ENCODE results near the gene RNF145. TPM values are rescaled to one million over a fixed set of nuclear protein-coding genes. Genes with fewer than 3 reads are reported as not detected.

RNF145 gene
- total RNA-seq, 2 experiments from 2014 or later = 77.5 to 87.5 TPM

- no peak for ATAC-seq
- Mint-ChIP-seq H3K27ac (peak overlapping the region; percentile 7), H3K4me1 (ENCODE audit: low read depth) (no peaks in the 10 kb centered on the region), H3K27me3 (no peaks in the 10 kb centered on the region), H3K36me3 (ENCODE audit: low read depth) (no peaks in the 10 kb centered on the region), H3K4me3 (no peak overlapping the region), H3K9me3 (no peaks in the 10 kb centered on the region)
- TF ChIP-seq CTCF (IDR thresholded peaks at IDR 0.05) = no peak
- POLR2A ChIA-PET = no interaction called here
- DNase-seq = no peak
- intact Hi-C loops (cut with micrococcal nuclease) = no loop called here
- CTCF ChIA-PET = interaction anchor here (0.8 kb wide), 1 partner anchor 67 kb away, joined by 3 read pairs; no protein-coding TSS in a partner anchor
Observed at GRCh38 chr5:159223469-159223868, 14.1 kb upstream of the RNF145 start.

GRCh38 chr5:159220206-159220605 is 10.9 kb upstream of the RNF145 start:
- Mint-ChIP-seq H3K27ac (no peak overlapping the region), H3K9me3 (peaks cover 2% of the 10 kb centered on the region), H3K4me3 (no peak overlapping the region), H3K4me1 (ENCODE audit: low read depth) (peaks cover 6% of the 10 kb centered on the region), H3K36me3 (ENCODE audit: low read depth) (no peaks in the 10 kb centered on the region), H3K27me3 (no peaks in the 10 kb centered on the region)
- intact Hi-C loops (cut with micrococcal nuclease) = no loop called here
- ATAC-seq = no peak
- POLR2A ChIA-PET = no interaction called here
- TF ChIP-seq CTCF (IDR thresholded peaks at IDR 0.05) = no peak
- DNase-seq = no peak
- CTCF ChIA-PET = interaction anchor here (1.5 kb wide), 1 partner anchor 63 kb away, joined by 4 read pairs; no protein-coding TSS in a partner anchor

GRCh38 chr5:159218595-159219023 is 9.3 kb upstream of the RNF145 start:
- peaks cover 2% of the 10 kb centered on the region for H3K9me3 Mint-ChIP-seq
- intact Hi-C loops (cut with micrococcal nuclease) = no loop called here
- H3K36me3 Mint-ChIP-seq (ENCODE audit: low read depth) = no peaks in the 10 kb centered on the region
- peaks cover 6% of the 10 kb centered on the region for H3K4me1 Mint-ChIP-seq (ENCODE audit: low read depth)
- CTCF ChIA-PET = no interaction called here
- ATAC-seq (no peak), DNase-seq (no peak)
- no peak overlapping the region for H3K4me3 Mint-ChIP-seq
- no peak overlapping the region for H3K27ac Mint-ChIP-seq
- POLR2A ChIA-PET = interaction anchor here (0.7 kb wide), 1 partner anchor 17 kb away, joined by 4 read pairs; no protein-coding TSS in a partner anchor
- no peaks in the 10 kb centered on the region for H3K27me3 Mint-ChIP-seq
- TF ChIP-seq CTCF (IDR thresholded peaks at IDR 0.05) = no peak

- Mint-ChIP-seq H3K27me3 (no peaks in the 10 kb centered on the region), H3K36me3 (ENCODE audit: low read depth) (no peaks in the 10 kb centered on the region), H3K4me1 (ENCODE audit: low read depth) (peaks cover 13% of the 10 kb centered on the region), H3K4me3 (no peak overlapping the region), H3K27ac (no peak overlapping the region), H3K9me3 (peaks cover 2% of the 10 kb centered on the region)
- ChIA-PET POLR2A (interaction anchor here (0.9 kb wide), 1 partner anchor 23 kb away, joined by 3 read pairs; no protein-coding TSS in a partner anchor), CTCF (interaction anchor here (1.0 to 1.4 kb wide), 3 partner anchors 35 to 100 kb away, joined by 3 to 4 read pairs (median 3); no protein-coding TSS in a partner anchor)
- ATAC-seq (peak; percentile 66), DNase-seq (peak; percentile 19)
- intact Hi-C loops (cut with micrococcal nuclease) = no loop called here
- TF ChIP-seq CTCF (IDR thresholded peaks at IDR 0.05) = no peak
Observed at GRCh38 chr5:159217236-159217635, 7.9 kb upstream of the RNF145 start.

GRCh38 chr5:159216454-159216853 is 7.1 kb upstream of the RNF145 start:
- H3K9me3 Mint-ChIP-seq = peaks cover 2% of the 10 kb centered on the region

More at GRCh38 chr5:159216454-159216853, 7.1 kb upstream of the RNF145 start:
- Mint-ChIP-seq H3K27ac (no peak overlapping the region), H3K27me3 (no peaks in the 10 kb centered on the region), H3K4me1 (ENCODE audit: low read depth) (peaks cover 21% of the 10 kb centered on the region), H3K4me3 (no peak overlapping the region), H3K36me3 (ENCODE audit: low read depth) (no peaks in the 10 kb centered on the region)
- intact Hi-C loops (cut with micrococcal nuclease) = no loop called here
- ATAC-seq (no peak), DNase-seq (no peak)
- ChIA-PET POLR2A (no interaction called here), CTCF (interaction anchor here (1.0 to 1.4 kb wide), 3 partner anchors 36 to 100 kb away, joined by 3 to 4 read pairs (median 3); no protein-coding TSS in a partner anchor)
- TF ChIP-seq CTCF (IDR thresholded peaks at IDR 0.05) = no peak

Measured in activated CD8-positive, alpha-beta T cell treated with anti-CD3 and anti-CD28 coated beads for 36 hours (primary cell).